Esophagus (tissue), 2 donors: ENCODE results near the gene PCNX1. TPM values are rescaled to one million over a fixed set of nuclear protein-coding genes. Genes with fewer than 3 reads are reported as not detected.
"Not testable (repeated sequence)": the region's sequence is repeated elsewhere in the genome, so short reads cannot be mapped to it uniquely, and the experiment has no call there.

Experiments
- H3K27ac ChIP-seq, 2 donors: one replicate each; pipeline ENCODE4 v1.5.1; 2013; ENCODE audit warnings: low read depth in 2 of 2, mild to moderate bottlenecking in 2 of 2, inconsistent platforms in 1 of 2, low read length in 1 of 2, moderate library complexity in 1 of 2
- H3K27me3 ChIP-seq, 2 donors: one replicate each; pipeline ENCODE4 v1.6.1; 2013; ENCODE audit warnings: low read length in 2 of 2, control low read depth in 1 of 2, mild to moderate bottlenecking in 1 of 2; ENCODE audit not compliant: insufficient read depth in 2 of 2, control insufficient read depth in 1 of 2
- H3K36me3 ChIP-seq, 2 donors: one replicate each; pipeline ENCODE4 v1.6.1; 2013; ENCODE audit warnings: low read length in 1 of 2; ENCODE audit not compliant: control insufficient read depth in 2 of 2, insufficient read depth in 2 of 2
- H3K4me1 ChIP-seq, 2 donors: one replicate each; pipeline ENCODE4 v1.6.1; 2013; ENCODE audit warnings: low read length in 1 of 2; ENCODE audit not compliant: control insufficient read depth in 2 of 2, insufficient read depth in 2 of 2
- H3K4me3 ChIP-seq, 2 donors: one replicate each; pipeline ENCODE4 v1.5.1; 2013; ENCODE audit warnings: low read length in 2 of 2, mild to moderate bottlenecking in 2 of 2, low read depth in 1 of 2, moderate library complexity in 1 of 2
- H3K9me3 ChIP-seq, 2 donors: one replicate each; pipeline ENCODE4 v1.6.1; 2013; ENCODE audit warnings: mild to moderate bottlenecking in 2 of 2, low read depth in 1 of 2, low read length in 1 of 2, moderate library complexity in 1 of 2; ENCODE audit not compliant: control insufficient read depth in 2 of 2, insufficient read depth in 1 of 2
- WGBS, 2 donors: extraction: QIAGEN DNeasy Blood & Tissue Kit; methylation state at CpG; one replicate each; pipeline ENCODE4 v1.1.7; 2013; 5-methylcytosine and 5-hydroxymethylcytosine counted together
- polyA plus RNA-seq, 2 donors: library from polyadenylated mRNA; stranded (reverse); fragments of 200-250 nt; gene quantifications; one replicate each; pipeline ENCODE4 v1.2.3, GENCODE V29; 2013
- donor health status: healthy with polysubstance abuse.
- donor health status: Bipolar disorder and iron deficiency.

The PCNX1 gene
- polyA plus RNA-seq, 2 donors, result 3.9 to 4.1 TPM

- 94 to 100% methylated on average over 1 of the region's 1 CpG for WGBS, 2 donors
- Histone ChIP-seq H3K36me3 (no peaks in the 10 kb centered on the region), H3K4me1 (no peaks in the 10 kb centered on the region), H3K9me3 (no peaks in the 10 kb centered on the region), H3K4me3 (no peak overlapping the region), H3K27ac (no peak overlapping the region), H3K27me3 (no peaks in the 10 kb centered on the region)
Observed at GRCh38 chr14:71119075-71119474, 211.8 kb downstream of the PCNX1 start.

- no peaks in the 10 kb centered on the region for H3K27me3 ChIP-seq
- H3K9me3 ChIP-seq, result no peaks in the 10 kb centered on the region
- H3K4me3 ChIP-seq, result no peak overlapping the region
- no peaks in the 10 kb centered on the region for H3K4me1 ChIP-seq
- 93 to 96% methylated on average over 1 of the region's 1 CpG for WGBS, 2 donors
- H3K36me3 ChIP-seq, result no peaks in the 10 kb centered on the region
- no peak overlapping the region for H3K27ac ChIP-seq
Observed at GRCh38 chr14:71119832-71120231, 212.6 kb downstream of the PCNX1 start.

GRCh38 chr14:71121001-71121400 is 213.7 kb downstream of the PCNX1 start:
- Histone ChIP-seq H3K27me3 (no peaks in the 10 kb centered on the region), H3K4me1 (no peaks in the 10 kb centered on the region), H3K9me3 (no peaks in the 10 kb centered on the region), H3K4me3 (no peak overlapping the region), H3K36me3 (no peaks in the 10 kb centered on the region), H3K27ac (no peak overlapping the region)
- WGBS, 2 donors, result 75 to 84% methylated on average over 1 of the region's 1 CpG

- Histone ChIP-seq H3K27ac (no peak overlapping the region), H3K27me3 (no peaks in the 10 kb centered on the region), H3K4me1 (no peaks in the 10 kb centered on the region), H3K9me3 (no peaks in the 10 kb centered on the region), H3K36me3 (no peaks in the 10 kb centered on the region), H3K4me3 (no peak overlapping the region)
- WGBS, 2 donors, result 90 to 93% methylated on average over 5 of the region's 5 CpGs
Observed at GRCh38 chr14:71121711-71122110, 214.5 kb downstream of the PCNX1 start.

- Histone ChIP-seq H3K27ac (no peak overlapping the region), H3K36me3 (no peaks in the 10 kb centered on the region), H3K4me1 (no peaks in the 10 kb centered on the region), H3K4me3 (no peak overlapping the region), H3K27me3 (no peaks in the 10 kb centered on the region), H3K9me3 (no peaks in the 10 kb centered on the region)
- WGBS, 2 donors, result 65 to 68% methylated on average over 2 of the region's 2 CpGs
Observed at GRCh38 chr14:71122866-71123565, 215.8 kb downstream of the PCNX1 start.

GRCh38 chr14:71123579-71124135 is 216.4 kb downstream of the PCNX1 start:
- Histone ChIP-seq H3K4me3 (no peak overlapping the region), H3K27ac (no peak overlapping the region), H3K9me3 (no peaks in the 10 kb centered on the region), H3K4me1 (no peaks in the 10 kb centered on the region), H3K27me3 (no peaks in the 10 kb centered on the region), H3K36me3 (no peaks in the 10 kb centered on the region)
- WGBS, 2 donors, result 92 to 96% methylated on average over 4 of the region's 4 CpGs

- H3K4me1 ChIP-seq, H3K9me3 ChIP-seq, H3K4me3 ChIP-seq, H3K27me3 ChIP-seq, H3K27ac ChIP-seq, H3K36me3 ChIP-seq: not testable (repeated sequence)
- WGBS, 2 donors, result 91 to 93% methylated on average over 9 of the region's 9 CpGs
Observed at GRCh38 chr14:71129716-71130490, 222.6 kb downstream of the PCNX1 start.

GRCh38 chr14:71130491-71131179 is 223.4 kb downstream of the PCNX1 start:
- H3K27me3 ChIP-seq, result no peaks in the 10 kb centered on the region
- WGBS, 2 donors, result 66 to 68% methylated on average over 11 of the region's 11 CpGs
- no peaks in the 10 kb centered on the region for H3K36me3 ChIP-seq
- no peak overlapping the region for H3K27ac ChIP-seq
- H3K4me3 ChIP-seq, result no peak overlapping the region
- H3K4me1 ChIP-seq, result no peaks in the 10 kb centered on the region
- no peaks in the 10 kb centered on the region for H3K9me3 ChIP-seq

- Histone ChIP-seq H3K27ac (no peak overlapping the region), H3K27me3 (no peaks in the 10 kb centered on the region), H3K9me3 (no peaks in the 10 kb centered on the region), H3K36me3 (no peaks in the 10 kb centered on the region), H3K4me1 (no peaks in the 10 kb centered on the region), H3K4me3 (no peak overlapping the region)
- WGBS, 2 donors, result 88 to 93% methylated on average over 8 of the region's 8 CpGs
Observed at GRCh38 chr14:71133296-71133695, 226.0 kb downstream of the PCNX1 start.
